SK-N-SH (cell line): ENCODE measurements around the gene NPTX2. TPM values are rescaled to one million over a fixed set of nuclear protein-coding genes. Genes with fewer than 3 reads are reported as not detected.

Experiments
- CTCF ChIA-PET: fragments of 300-600, 350-600 bp; formaldehyde crosslinking; extraction: SDS; loops from one replicate; lab custom pipeline; 2021; lab: Yijun Ruan, JAX
- POLR2A ChIA-PET: fragments of 350-600 bp; sonication (Branson Sonifier 250); formaldehyde crosslinking; extraction: SDS; loops from one replicate; lab custom pipeline; 2020; ENCODE audit warnings: antibody characterized with exemption, inconsistent platforms; lab: Yijun Ruan, JAX
- DNase-seq: peaks from one replicate; pipeline ENCODE4 v3.0.0; 2012
- H2AFZ ChIP-seq: fragments of 200-600 bp; sonication (generic); 2 replicates; pipeline ENCODE4 v1.8.1; 2016; ENCODE audit warnings: antibody characterized with exemption, mild to moderate bottlenecking, low read depth
- H3F3A ChIP-seq: fragments of 200-600 bp; sonication (generic); replicated peaks from 2 replicates; pipeline ENCODE3; 2016; ENCODE audit warnings: antibody characterized with exemption, mild to moderate bottlenecking; ENCODE audit not compliant: insufficient read depth
- H3K27ac ChIP-seq, 2 experiments: fragments of 200-500 bp in 1 of 2; fragments of 200-600 bp in 1 of 2; sonication (Bioruptor generic) in 1 of 2; sonication (generic), shearing (Covaris generic) in 1 of 2; 2 replicates each; pipeline versions ENCODE4 v1.5.1 to v1.6.1; 2014 to 2016; ENCODE audit warnings: low read depth in 2 of 2, inconsistent platforms in 1 of 2, low read length in 1 of 2, mild to moderate bottlenecking in 1 of 2, mixed read lengths in 1 of 2
- H3K27me3 ChIP-seq: fragments of 200-600 bp; sonication (generic), shearing (Covaris generic); 2 replicates; pipeline ENCODE4 v1.6.1; 2016; ENCODE audit warnings: mixed run types; ENCODE audit not compliant: insufficient read depth
- H3K36me3 ChIP-seq, 2 experiments: fragments of 200-500 bp in 1 of 2; fragments of 200-600 bp in 1 of 2; sonication (Bioruptor generic) in 1 of 2; sonication (generic) in 1 of 2; replicated peaks in 1 of 2; 2 replicates each; pipeline versions ENCODE3 to v1.5.1; 2014 to 2016; ENCODE audit warnings: low read length in 1 of 2, mild to moderate bottlenecking in 1 of 2; ENCODE audit not compliant: insufficient read depth in 2 of 2, control insufficient read depth in 1 of 2
- H3K4me1 ChIP-seq, 2 experiments: fragments of 200-500 bp in 1 of 2; fragments of 200-600 bp in 1 of 2; sonication (Bioruptor generic) in 1 of 2; sonication (generic), shearing (Covaris generic) in 1 of 2; 2 replicates each; pipeline versions ENCODE4 v1.5.1 to v1.6.1; 2014 to 2016; ENCODE audit warnings: low read depth in 1 of 2, low read length in 1 of 2, mixed run types in 1 of 2; ENCODE audit not compliant: insufficient read depth in 2 of 2, control insufficient read depth in 1 of 2
- H3K4me2 ChIP-seq: fragments of 200-600 bp; sonication (generic), shearing (Covaris generic); 2 replicates; pipeline ENCODE4 v1.6.1; 2017; ENCODE audit warnings: mixed run types
- H3K4me3 ChIP-seq, 2 experiments: fragments of 200-500 bp in 1 of 2; fragments of 200-600 bp in 1 of 2; sonication (Bioruptor generic) in 1 of 2; sonication (generic), shearing (Covaris generic) in 1 of 2; 2 replicates each; pipeline versions ENCODE4 v1.5.1 to v1.8.1; 2014 to 2016; ENCODE audit warnings: low read depth in 2 of 2, inconsistent platforms in 1 of 2, low read length in 1 of 2, mild to moderate bottlenecking in 1 of 2, mixed read lengths in 1 of 2, moderate library complexity in 1 of 2
- H3K79me2 ChIP-seq: fragments of 200-600 bp; sonication (generic); 2 replicates; pipeline ENCODE4 v1.8.1; 2017; ENCODE audit warnings: mild to moderate bottlenecking; ENCODE audit not compliant: insufficient read depth
- H3K9ac ChIP-seq: fragments of 200-600 bp; sonication (generic); 2 replicates; pipeline ENCODE4 v1.6.1; 2017; ENCODE audit warnings: mixed run types
- H3K9me2 ChIP-seq: fragments of 200-600 bp; sonication (generic); 2 replicates; pipeline ENCODE4 v1.6.1; 2017; ENCODE audit warnings: mixed run types
- H3K9me3 ChIP-seq: fragments of 200-600 bp; sonication (generic); 2 replicates; pipeline ENCODE4 v1.6.1; 2017; ENCODE audit warnings: mixed run types, mild to moderate bottlenecking, moderate library complexity
- H4K20me1 ChIP-seq: fragments of 200-600 bp; sonication (generic); 2 replicates; pipeline ENCODE4 v1.6.1; 2017; ENCODE audit warnings: mild to moderate bottlenecking, mixed run types; ENCODE audit not compliant: insufficient read depth
- FOXM1 ChIP-seq: IDR thresholded peaks from 2 replicates; pipeline ENCODE4 v1.4.0; 2012; ENCODE audit warnings: low read depth, mild to moderate bottlenecking
- MXI1 ChIP-seq: IDR thresholded peaks from 2 replicates; pipeline ENCODE4 v1.6.1; 2012; ENCODE audit warnings: mild to moderate bottlenecking, low read depth, low read length, improper control_type of control experiment
- RXRA ChIP-seq: IDR thresholded peaks from 2 replicates; pipeline ENCODE4 v1.4.0; 2012; ENCODE audit warnings: low read depth, mild to moderate bottlenecking, borderline replicate concordance
- WGBS: methylation state at CpG from one replicate; pipeline ENCODE4 v1.1.6; 2017; ENCODE audit warnings: low lambda C conversion rate; 5-methylcytosine and 5-hydroxymethylcytosine counted together
- polyA plus RNA-seq, 3 experiments: library from polyadenylated mRNA; depleted of rRNA; stranded (reverse); fragments of >200 nt; gene quantifications; 2 replicates each; pipeline ENCODE4 v1.2.3, GENCODE V29; 2012
- TF ChIP-seq, protein P1 (sequence below): IDR thresholded peaks from 2 replicates; pipeline ENCODE4 v1.4.0; 2012; ENCODE audit warnings: low read depth, borderline replicate concordance
- TF ChIP-seq, protein P2 (sequence below): fragments of 150-350 bp; IDR thresholded peaks from 2 replicates; pipeline ENCODE4 v1.6.1; 2016; ENCODE audit warnings: mild to moderate bottlenecking, low read depth, low read length
- TF ChIP-seq, protein P3 (sequence below): IDR thresholded peaks from 2 replicates; pipeline ENCODE4 v1.6.1; 2012; ENCODE audit warnings: mild to moderate bottlenecking, low read depth, low read length, moderate library complexity

NPTX2 gene
- polyA plus RNA-seq, 1 of the 3 experiments (the other 2 are of a cell fraction) = 0.41 TPM

DNA sequence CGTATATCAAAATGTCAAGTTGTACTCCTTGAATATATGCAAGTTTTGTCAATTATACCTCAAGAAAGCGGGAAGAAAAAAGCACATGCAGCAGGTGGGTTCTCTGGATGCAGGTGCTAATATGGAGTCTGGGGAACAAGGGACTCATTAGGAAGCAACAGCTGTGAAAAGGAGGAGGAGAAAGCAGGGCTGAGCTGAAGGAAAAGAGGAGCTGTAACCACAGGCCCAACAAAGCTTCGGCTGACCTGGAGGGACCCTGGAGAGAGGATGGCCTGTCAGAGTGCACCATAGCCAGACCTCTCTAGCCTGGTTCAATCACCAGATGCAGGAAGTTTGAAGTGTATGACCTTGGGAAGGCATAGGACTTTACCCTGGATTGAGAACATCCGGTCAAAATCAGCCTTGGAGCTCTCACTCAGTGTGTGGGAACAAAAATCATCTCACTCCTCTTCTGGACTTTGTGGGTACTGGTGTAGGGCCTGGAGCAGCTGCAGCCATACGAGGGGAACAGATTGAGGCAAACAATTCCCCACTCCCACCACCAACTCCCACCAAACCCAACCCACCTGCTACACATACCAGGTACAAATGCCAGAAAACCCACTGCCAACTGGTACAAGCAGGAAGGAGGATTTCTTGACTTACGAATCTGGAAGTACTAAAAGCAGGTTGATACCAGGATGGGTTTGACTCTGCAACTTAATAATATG lies 36.7 kb downstream of the NPTX2 start (continued):
- TF ChIP-seq, protein P1, sequence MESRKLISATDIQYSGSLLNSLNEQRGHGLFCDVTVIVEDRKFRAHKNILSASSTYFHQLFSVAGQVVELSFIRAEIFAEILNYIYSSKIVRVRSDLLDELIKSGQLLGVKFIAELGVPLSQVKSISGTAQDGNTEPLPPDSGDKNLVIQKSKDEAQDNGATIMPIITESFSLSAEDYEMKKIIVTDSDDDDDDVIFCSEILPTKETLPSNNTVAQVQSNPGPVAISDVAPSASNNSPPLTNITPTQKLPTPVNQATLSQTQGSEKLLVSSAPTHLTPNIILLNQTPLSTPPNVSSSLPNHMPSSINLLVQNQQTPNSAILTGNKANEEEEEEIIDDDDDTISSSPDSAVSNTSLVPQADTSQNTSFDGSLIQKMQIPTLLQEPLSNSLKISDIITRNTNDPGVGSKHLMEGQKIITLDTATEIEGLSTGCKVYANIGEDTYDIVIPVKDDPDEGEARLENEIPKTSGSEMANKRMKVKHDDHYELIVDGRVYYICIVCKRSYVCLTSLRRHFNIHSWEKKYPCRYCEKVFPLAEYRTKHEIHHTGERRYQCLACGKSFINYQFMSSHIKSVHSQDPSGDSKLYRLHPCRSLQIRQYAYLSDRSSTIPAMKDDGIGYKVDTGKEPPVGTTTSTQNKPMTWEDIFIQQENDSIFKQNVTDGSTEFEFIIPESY = no peak
- no peak for TF ChIP-seq FOXM1

DNA sequence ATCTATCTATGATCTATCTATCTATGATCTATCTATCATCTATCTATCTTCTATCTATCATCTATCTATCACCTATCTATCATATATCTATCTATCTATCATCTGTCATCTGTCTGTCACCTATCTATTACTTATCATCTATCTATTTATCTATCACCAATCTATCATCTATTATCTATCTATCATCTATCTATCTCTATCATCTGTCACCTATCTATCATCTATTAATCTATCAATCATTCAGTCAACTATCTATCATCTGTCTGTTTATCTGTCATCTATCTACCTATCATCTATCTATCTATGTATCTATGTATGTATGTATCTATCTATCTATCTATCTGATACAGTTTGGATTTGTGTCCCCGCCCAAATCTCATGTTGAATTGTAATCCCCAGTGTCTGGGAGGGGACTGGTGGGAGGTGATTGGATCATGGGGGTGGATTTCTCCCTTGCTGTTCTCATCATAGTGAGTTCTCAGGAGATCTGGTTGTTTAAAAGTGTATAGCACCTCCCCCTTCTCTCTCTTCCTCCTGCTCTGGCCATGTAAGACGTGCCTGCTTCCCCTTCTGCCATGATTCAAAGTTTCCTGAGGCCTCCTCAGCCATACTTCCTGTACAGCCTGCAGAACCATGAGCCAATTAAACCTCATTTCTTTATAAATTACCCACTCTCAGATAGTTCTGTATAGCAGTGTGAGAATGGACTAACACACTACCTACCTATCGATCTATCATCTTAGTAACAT lies 37.6 kb downstream of the NPTX2 start:
- H3K79me2 ChIP-seq = no peaks in the 10 kb centered on the region
- H3K4me2 ChIP-seq = no peak overlapping the region
- no peak overlapping the region for H3K4me3 ChIP-seq
- H3K9me2 ChIP-seq = no peaks in the 10 kb centered on the region
- ChIA-PET POLR2A (no interaction called here), CTCF (no interaction called here)
- H3K36me3 ChIP-seq = no peaks in the 10 kb centered on the region
- H3K9me3 ChIP-seq = no peaks in the 10 kb centered on the region; the same call in 1 of the 2 replicates
- H3K4me1 ChIP-seq = no peaks in the 10 kb centered on the region; a peak in 1 of 4 replicates
- H3F3A ChIP-seq = no peaks in the 10 kb centered on the region
- H3K27me3 ChIP-seq = no peaks in the 10 kb centered on the region
- no peak overlapping the region for H2AFZ ChIP-seq
- H3K27ac ChIP-seq = no peak overlapping the region
- H3K9ac ChIP-seq = no peak overlapping the region
- TF ChIP-seq RXRA (no peak), MXI1 (no peak)
- TF ChIP-seq, protein P2, sequence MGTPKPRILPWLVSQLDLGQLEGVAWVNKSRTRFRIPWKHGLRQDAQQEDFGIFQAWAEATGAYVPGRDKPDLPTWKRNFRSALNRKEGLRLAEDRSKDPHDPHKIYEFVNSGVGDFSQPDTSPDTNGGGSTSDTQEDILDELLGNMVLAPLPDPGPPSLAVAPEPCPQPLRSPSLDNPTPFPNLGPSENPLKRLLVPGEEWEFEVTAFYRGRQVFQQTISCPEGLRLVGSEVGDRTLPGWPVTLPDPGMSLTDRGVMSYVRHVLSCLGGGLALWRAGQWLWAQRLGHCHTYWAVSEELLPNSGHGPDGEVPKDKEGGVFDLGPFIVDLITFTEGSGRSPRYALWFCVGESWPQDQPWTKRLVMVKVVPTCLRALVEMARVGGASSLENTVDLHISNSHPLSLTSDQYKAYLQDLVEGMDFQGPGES = no peak
- TF ChIP-seq, protein P3, sequence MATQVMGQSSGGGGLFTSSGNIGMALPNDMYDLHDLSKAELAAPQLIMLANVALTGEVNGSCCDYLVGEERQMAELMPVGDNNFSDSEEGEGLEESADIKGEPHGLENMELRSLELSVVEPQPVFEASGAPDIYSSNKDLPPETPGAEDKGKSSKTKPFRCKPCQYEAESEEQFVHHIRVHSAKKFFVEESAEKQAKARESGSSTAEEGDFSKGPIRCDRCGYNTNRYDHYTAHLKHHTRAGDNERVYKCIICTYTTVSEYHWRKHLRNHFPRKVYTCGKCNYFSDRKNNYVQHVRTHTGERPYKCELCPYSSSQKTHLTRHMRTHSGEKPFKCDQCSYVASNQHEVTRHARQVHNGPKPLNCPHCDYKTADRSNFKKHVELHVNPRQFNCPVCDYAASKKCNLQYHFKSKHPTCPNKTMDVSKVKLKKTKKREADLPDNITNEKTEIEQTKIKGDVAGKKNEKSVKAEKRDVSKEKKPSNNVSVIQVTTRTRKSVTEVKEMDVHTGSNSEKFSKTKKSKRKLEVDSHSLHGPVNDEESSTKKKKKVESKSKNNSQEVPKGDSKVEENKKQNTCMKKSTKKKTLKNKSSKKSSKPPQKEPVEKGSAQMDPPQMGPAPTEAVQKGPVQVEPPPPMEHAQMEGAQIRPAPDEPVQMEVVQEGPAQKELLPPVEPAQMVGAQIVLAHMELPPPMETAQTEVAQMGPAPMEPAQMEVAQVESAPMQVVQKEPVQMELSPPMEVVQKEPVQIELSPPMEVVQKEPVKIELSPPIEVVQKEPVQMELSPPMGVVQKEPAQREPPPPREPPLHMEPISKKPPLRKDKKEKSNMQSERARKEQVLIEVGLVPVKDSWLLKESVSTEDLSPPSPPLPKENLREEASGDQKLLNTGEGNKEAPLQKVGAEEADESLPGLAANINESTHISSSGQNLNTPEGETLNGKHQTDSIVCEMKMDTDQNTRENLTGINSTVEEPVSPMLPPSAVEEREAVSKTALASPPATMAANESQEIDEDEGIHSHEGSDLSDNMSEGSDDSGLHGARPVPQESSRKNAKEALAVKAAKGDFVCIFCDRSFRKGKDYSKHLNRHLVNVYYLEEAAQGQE = no peak
- no peaks in the 10 kb centered on the region for H4K20me1 ChIP-seq
- no peak for DNase-seq
- 28% methylated on average over 3 of the region's 3 CpGs for WGBS
